WTC11 (cell line): ENCODE results near the gene DPP9. TPM values are rescaled to one million over a fixed set of nuclear protein-coding genes. Genes with fewer than 3 reads are reported as not detected.

Source experiments
- ATAC-seq: fragments of 200-7000 bp; cut with Tn5 transposase; 2 replicates; pipeline ENCODE4 v1.10.0; 2021; ENCODE audit warnings: mild to moderate bottlenecking, moderate library complexity
- CTCF ChIA-PET: fragments of 300-600 bp; sonication (Branson Sonifier 250); formaldehyde crosslinking; loops from one replicate; lab custom pipeline; 2021; ENCODE audit warnings: antibody characterized with exemption; lab: Charles Lee
- POLR2A ChIA-PET: fragments of 350-600 bp; sonication (Branson Sonifier 250); formaldehyde crosslinking; loops from one replicate; lab custom pipeline; 2021; ENCODE audit warnings: antibody characterized with exemption; lab: Charles Lee
- DNase-seq: peaks from one replicate; pipeline ENCODE4 v3.0.0; 2021; ENCODE audit warnings: low spot score
- H3K27ac Mint-ChIP-seq: 2 replicates; pipeline ENCODE4 v1.8.0; 2021; ENCODE audit warnings: mixed read lengths
- H3K27me3 Mint-ChIP-seq: 2 replicates; pipeline ENCODE4 v1.8.0; 2021; ENCODE audit warnings: low read depth, mild to moderate bottlenecking, moderate library complexity, mixed read lengths
- H3K36me3 Mint-ChIP-seq: 2 replicates; pipeline ENCODE4 v1.8.0; 2021; ENCODE audit warnings: mixed read lengths
- H3K4me1 Mint-ChIP-seq: 2 replicates; pipeline ENCODE4 v1.8.0; 2022; ENCODE audit warnings: mixed read lengths
- H3K4me3 Mint-ChIP-seq: 2 replicates; pipeline ENCODE4 v1.8.0; 2021; ENCODE audit warnings: mild to moderate bottlenecking, moderate library complexity, mixed read lengths
- H3K9me3 Mint-ChIP-seq: 2 replicates; pipeline ENCODE4 v1.8.0; 2021; ENCODE audit warnings: mixed read lengths
- AR ChIP-seq: fragments of 250-450 bp; sonication (Bioruptor Pico); IDR thresholded peaks from 2 replicates; pipeline ENCODE4 v1.9.0; 2021; ENCODE audit warnings: mild to moderate bottlenecking
- CREM ChIP-seq: sonication (generic); formaldehyde crosslinking; IDR thresholded peaks from 2 replicates; pipeline ENCODE4 v1.8.1; 2022; ENCODE audit warnings: mild to moderate bottlenecking, missing genetic modification reagents, moderate library complexity
- E2F1 ChIP-seq: sonication (generic); formaldehyde crosslinking; IDR thresholded peaks from 2 replicates; pipeline ENCODE4 v1.8.0; 2022; ENCODE audit warnings: mild to moderate bottlenecking, missing genetic modification reagents
- E2F5 ChIP-seq: sonication (generic); formaldehyde crosslinking; IDR thresholded peaks from 2 replicates; pipeline ENCODE4 v1.8.1; 2022; ENCODE audit warnings: mild to moderate bottlenecking, moderate library complexity, missing genetic modification reagents
- IRF2 ChIP-seq: sonication (generic); formaldehyde crosslinking; IDR thresholded peaks from 2 replicates; pipeline ENCODE4 v1.8.0; 2022; ENCODE audit warnings: low read depth, missing genetic modification reagents, borderline replicate concordance
- MLX ChIP-seq: sonication (generic); formaldehyde crosslinking; IDR thresholded peaks from 2 replicates; pipeline ENCODE4 v1.8.1; 2023; ENCODE audit warnings: mild to moderate bottlenecking, missing genetic modification reagents, moderate library complexity
- NR2C2 ChIP-seq: sonication (generic); formaldehyde crosslinking; IDR thresholded peaks from 2 replicates; pipeline ENCODE4 v1.8.0; 2022; ENCODE audit warnings: mild to moderate bottlenecking, missing genetic modification reagents
- PRDM15 ChIP-seq: sonication (generic); formaldehyde crosslinking; IDR thresholded peaks from 2 replicates; pipeline ENCODE4 v1.8.0; 2022; ENCODE audit warnings: missing genetic modification reagents
- PRRX2 ChIP-seq: fragments of 250-450 bp; sonication (Bioruptor Pico); IDR thresholded peaks from 2 replicates; pipeline ENCODE4 v1.8.0; 2021; ENCODE audit warnings: mild to moderate bottlenecking
- RELA ChIP-seq: sonication (generic); formaldehyde crosslinking; IDR thresholded peaks from 2 replicates; pipeline ENCODE4 v1.8.1; 2022; ENCODE audit warnings: missing genetic modification reagents, mild to moderate bottlenecking, borderline replicate concordance
- TCF7 ChIP-seq: sonication (generic); formaldehyde crosslinking; IDR thresholded peaks from 2 replicates; pipeline ENCODE4 v1.8.0; 2022; ENCODE audit warnings: mild to moderate bottlenecking, low read depth, missing genetic modification reagents, moderate library complexity
- USF2 ChIP-seq: sonication (generic); formaldehyde crosslinking; IDR thresholded peaks from 2 replicates; pipeline ENCODE4 v1.8.1; 2023; ENCODE audit warnings: mild to moderate bottlenecking, missing genetic modification reagents, moderate library complexity
- ZNF121 ChIP-seq: sonication (generic); formaldehyde crosslinking; IDR thresholded peaks from 2 replicates; pipeline ENCODE4 v1.8.0; 2023; ENCODE audit warnings: missing genetic modification reagents
- ZNF416 ChIP-seq: fragments of 250-450 bp; sonication (Bioruptor Pico); IDR thresholded peaks from 2 replicates; pipeline ENCODE4 v1.9.0; 2021; ENCODE audit warnings: mild to moderate bottlenecking, inconsistent platforms
- ZNF512 ChIP-seq: sonication (generic); formaldehyde crosslinking; IDR thresholded peaks from 2 replicates; pipeline ENCODE4 v1.8.1; 2022; ENCODE audit warnings: missing genetic modification reagents, borderline replicate concordance
- ZNF671 ChIP-seq: fragments of 250-450 bp; sonication (Bioruptor Pico); IDR thresholded peaks from 2 replicates; pipeline ENCODE4 v1.8.0; 2021; ENCODE audit warnings: mild to moderate bottlenecking
- total RNA-seq: library from RNA; stranded (reverse); gene quantifications from 3 replicates; pipeline ENCODE4 v1.2.3, GENCODE V29; 2021

DPP9 gene
- total RNA-seq, 1 experiment from 2014 or later = 52.9 TPM

- Mint-ChIP-seq H3K27ac (no peak overlapping the region), H3K36me3 (peaks cover 24% of the 10 kb centered on the region), H3K9me3 (no peaks in the 10 kb centered on the region), H3K27me3 (no peaks in the 10 kb centered on the region), H3K4me1 (peaks cover 5% of the 10 kb centered on the region; the same call in 1 of the 2 replicates)
- POLR2A ChIA-PET = no interaction called here
- no peak for DNase-seq
- no peak for TF ChIP-seq USF2
- no peak for TF ChIP-seq ZNF512 (CRISPR knock-in tag)
- TF ChIP-seq E2F1 = no peak
- no peak for TF ChIP-seq MLX (CRISPR knock-in tag)
- TF ChIP-seq, all 79 proteins: peak for 0
- CTCF ChIA-PET = no interaction called here
- H3K4me3 Mint-ChIP-seq = no peak overlapping the region
- ATAC-seq = no peak
Measured at GRCh38 chr19:4719499-4719866, 4.2 kb downstream of the DPP9 start.

- ATAC-seq = no peak
- CTCF ChIA-PET = interaction anchor here (0.7 kb wide), 1 partner anchor 17 kb away, joined by 3 read pairs; no protein-coding TSS in a partner anchor
- H3K27ac Mint-ChIP-seq = no peak overlapping the region
- no peaks in the 10 kb centered on the region for H3K27me3 Mint-ChIP-seq
- peaks cover 26% of the 10 kb centered on the region for H3K36me3 Mint-ChIP-seq
- no peak for TF ChIP-seq ZNF416 (CRISPR knock-in tag)
- peak; percentile 23; the same call in 1 of the 2 replicates for TF ChIP-seq ZNF121 (CRISPR knock-in tag)
- TF ChIP-seq, all 79 proteins: peak for 1
- H3K4me1 Mint-ChIP-seq = peaks cover 5% of the 10 kb centered on the region; the same call in 1 of the 2 replicates
- POLR2A ChIA-PET = no interaction called here
- H3K4me3 Mint-ChIP-seq = no peak overlapping the region
- H3K9me3 Mint-ChIP-seq = no peaks in the 10 kb centered on the region
- DNase-seq = no peak
Measured at GRCh38 chr19:4717966-4718701, 5.5 kb downstream of the DPP9 start.

GRCh38 chr19:4717191-4717965 lies 6.3 kb downstream of the DPP9 start:
- Mint-ChIP-seq H3K27me3 (no peaks in the 10 kb centered on the region), H3K36me3 (peaks cover 33% of the 10 kb centered on the region), H3K9me3 (no peaks in the 10 kb centered on the region), H3K4me3 (no peak overlapping the region), H3K4me1 (peaks cover 5% of the 10 kb centered on the region; the same call in 1 of the 2 replicates), H3K27ac (no peak overlapping the region)
- ATAC-seq (no peak), DNase-seq (no peak)
- POLR2A ChIA-PET = interaction anchor here (0.6 to 0.7 kb wide), 2 partner anchors 843 to 959 kb away, joined by 3 read pairs; no protein-coding TSS in a partner anchor
- CTCF ChIA-PET = interaction anchor here (0.7 to 1.7 kb wide), 3 partner anchors 17 to 74 kb away, joined by 3 to 5 read pairs (median 3); partner anchors contain the start of gene FEM1A
- TF ChIP-seq PRRX2 (CRISPR knock-in tag) = no peak
- no peak for TF ChIP-seq ZNF671
- no peak for TF ChIP-seq NR2C2 (CRISPR knock-in tag)
- TF ChIP-seq RELA = no peak
- TF ChIP-seq ZNF121 (CRISPR knock-in tag) = no peak
- TF ChIP-seq AR (CRISPR knock-in tag) = no peak
- TF ChIP-seq TCF7 = no peak
- no peak for TF ChIP-seq E2F5 (CRISPR knock-in tag)
- TF ChIP-seq IRF2 (CRISPR knock-in tag) = no peak
- no peak for TF ChIP-seq CREM
- no peak for TF ChIP-seq PRDM15
